Pancreas (tissue), 10 donors: ENCODE measurements around the gene GRHPR. TPM values are rescaled to one million over a fixed set of nuclear protein-coding genes. Genes with fewer than 3 reads are reported as not detected.
A peak's percentile ranks its signal among the peaks of the same experiment; 100 is the strongest.

ENCODE experiments used
- ATAC-seq, 4 donors: fragments of 200-7000 bp; cut with Tn5 transposase; one replicate each; pipeline versions ENCODE4 v1.8.0 to v1.9.1; 2020; ENCODE audit warnings: mild to moderate bottlenecking in 4 of 4, moderate library complexity in 4 of 4
- DNase-seq, 6 donors: peaks; one replicate each; pipeline ENCODE4 v3.0.0-alpha.2; 2020
- FAIRE-seq: peaks from 2 replicates; lab custom pipeline; 2012; peaks lifted over from hg19 to GRCh38; lab: Jason Lieb, UNC
- H3K27ac ChIP-seq, 4 donors: fragments of 200-600 bp; sonication (generic); 1 replicate in 3 of 4; 2 replicates in 1 of 4; pipeline versions ENCODE4 v1.5.0 to v1.8.0; 2020
- H3K27me3 ChIP-seq, 4 donors: fragments of 200-600 bp; one replicate each; pipeline ENCODE4 v1.8.0; 2021
- H3K36me3 ChIP-seq, 3 donors: fragments of 200-600 bp; sonication (generic) in 1 of 3; one replicate each; pipeline versions ENCODE4 v1.5.0 to v1.8.0; 2020 to 2021
- H3K4me1 ChIP-seq, 3 donors: fragments of 200-600 bp; one replicate each; pipeline ENCODE4 v1.8.0; 2021
- H3K4me3 ChIP-seq, 4 donors: fragments of 200-600 bp; sonication (generic) in 2 of 4; one replicate each; pipeline versions ENCODE4 v1.5.0 to v1.8.0; 2020 to 2021
- H3K9me3 ChIP-seq, 4 donors: fragments of 200-600 bp; one replicate each; pipeline ENCODE4 v1.8.0; 2021
- CTCF ChIP-seq, 4 donors: fragments of 200-600 bp; sonication (generic) in 3 of 4; IDR thresholded peaks; one replicate each; pipeline versions ENCODE4 v1.5.0 to v1.8.0; 2021; ENCODE audit warnings: antibody characterized with exemption in 4 of 4
- WGBS, 2 donors: extraction: QIAGEN DNeasy Blood & Tissue Kit; methylation state at CpG; one replicate each; pipeline ENCODE4 v1.1.7; 2013; 5-methylcytosine and 5-hydroxymethylcytosine counted together
- intact Hi-C, 3 donors: fragments of 100-400 bp; cut with DNase I; formaldehyde crosslinking; loops; one replicate each; pipeline versions ENCODE4 v1.11.1 to v1.14.2; 2022
- polyA plus RNA-seq, 2 donors: library from polyadenylated mRNA; stranded (reverse); fragments of 200-250 nt; gene quantifications; one replicate each; pipeline ENCODE4 v1.2.3, GENCODE V29; 2013
- total RNA-seq, 6 donors: library from RNA; stranded (reverse); fragmentation: NEBNext Ultra II Directional in 4 of 6; extraction: Animal tissue kit (Norgen Biotek cat#: 25700) in 4 of 6; gene quantifications; one replicate each; pipeline versions ENCODE4 v1.2.1 to v1.2.4, GENCODE V29; 2021 to 2023
- donor health status: healthy with polysubstance abuse.
- donor health status: DM: no; HTN: no; CAD: no; lungs with moderate emphysema.
- donor health status: DM: no; HTN: no; CAD: no.
- donor health status: control.
- donor health status: control.
- donor health status: Bipolar disorder and iron deficiency.
- donor health status: DM: yes; HTN: yes; CAD: no.
- donor health status: DM: no; HTN: no; CAD: no.
- donor health status: DM: no; HTN: no; CAD: no.
- donor health status: DM: yes; HTN: yes; CAD: no.

The GRHPR gene
- total and polyA plus RNA-seq, 8 donors, result 30.2 to 54.3 (median 43.3) TPM

- TF ChIP-seq CTCF (IDR thresholded peaks at IDR 0.05), result peak; percentile 66 to 85 (median 82)
- no peak overlapping the region for H3K27ac ChIP-seq
- no peak for FAIRE-seq
These were observed 7.3 kb upstream of the GRHPR start for GRCh38 chr9:37415011-37415719.

GRCh38 chr9:37417252-37417803 is 5.2 kb upstream of the GRHPR start:
- FAIRE-seq (no peak), DNase-seq (peak in 1 of 6 donors; percentile 50), ATAC-seq (no peak)
- Histone ChIP-seq H3K36me3 (no peaks in the 10 kb centered on the region), H3K27me3 (no peaks in the 10 kb centered on the region), H3K9me3 (no peaks in the 10 kb centered on the region), H3K4me1 (peaks cover 0 to 6% (median 5%) of the 10 kb centered on the region in 3 donors), H3K4me3 (no peak overlapping the region), H3K27ac (no peak overlapping the region)
- WGBS, 2 donors, result 82 to 88% methylated on average over 9 of the region's 9 CpGs
- intact Hi-C loops, result no loop called here
- no peak for TF ChIP-seq CTCF (IDR thresholded peaks at IDR 0.05)

More at GRCh38 chr9:37415011-37415719, 7.3 kb upstream of the GRHPR start:
- 23 to 27% methylated on average over 22 of the region's 22 CpGs for WGBS, 2 donors
- Histone ChIP-seq H3K9me3 (no peaks in the 10 kb centered on the region), H3K36me3 (no peaks in the 10 kb centered on the region), H3K4me1 (no peaks in the 10 kb centered on the region), H3K27me3 (no peaks in the 10 kb centered on the region), H3K4me3 (no peak overlapping the region)
- peak; percentile 87 to 91 (median 89) for ATAC-seq
- DNase-seq, result peak; percentile 65 to 85 (median 76)
- intact Hi-C loops, result no loop called here

- H3K27ac ChIP-seq, result no peak overlapping the region
- DNase-seq (peak in 1 of 6 donors; percentile 58), FAIRE-seq (no peak), ATAC-seq (peak in 1 of 4 donors; percentile 8)
- peaks cover 0 to 6% (median 5%) of the 10 kb centered on the region in 3 donors for H3K4me1 ChIP-seq
- intact Hi-C loops, result no loop called here
- WGBS, 2 donors, result 67 to 68% methylated on average over 9 of the region's 9 CpGs
- no peak overlapping the region for H3K4me3 ChIP-seq
- H3K9me3 ChIP-seq, result no peaks in the 10 kb centered on the region
- H3K36me3 ChIP-seq, result no peaks in the 10 kb centered on the region
- H3K27me3 ChIP-seq, result no peaks in the 10 kb centered on the region
- no peak for TF ChIP-seq CTCF (IDR thresholded peaks at IDR 0.05)
These were observed 4.5 kb upstream of the GRHPR start for GRCh38 chr9:37417857-37418618.

GRCh38 chr9:37419204-37419603 is 3.3 kb upstream of the GRHPR start:
- Histone ChIP-seq H3K9me3 (no peaks in the 10 kb centered on the region), H3K36me3 (no peaks in the 10 kb centered on the region), H3K4me1 (peaks cover 9 to 16% (median 15%) of the 10 kb centered on the region in 3 donors), H3K27me3 (no peaks in the 10 kb centered on the region), H3K27ac (no peak overlapping the region), H3K4me3 (no peak overlapping the region)
- ATAC-seq, result no peak
- intact Hi-C loops, result no loop called here
- TF ChIP-seq CTCF (IDR thresholded peaks at IDR 0.05), result no peak
- FAIRE-seq, result no peak
- DNase-seq, result peak in 1 of 6 donors; percentile 9
- WGBS, 2 donors, result 85 to 94% methylated on average over 5 of the region's 5 CpGs
